NCI-H526 (cell line): ENCODE measurements around the gene CBFA2T3.
"Not testable (repeated sequence)": the region's sequence is repeated elsewhere in the genome, so short reads cannot be mapped to it uniquely, and the experiment has no call there.

ENCODE experiments used
- DNase-seq, 2 experiments: peaks; one replicate each; lab custom pipeline; 2025; lab: John Stamatoyannopoulos, UW

The CBFA2T3 gene

DNA sequence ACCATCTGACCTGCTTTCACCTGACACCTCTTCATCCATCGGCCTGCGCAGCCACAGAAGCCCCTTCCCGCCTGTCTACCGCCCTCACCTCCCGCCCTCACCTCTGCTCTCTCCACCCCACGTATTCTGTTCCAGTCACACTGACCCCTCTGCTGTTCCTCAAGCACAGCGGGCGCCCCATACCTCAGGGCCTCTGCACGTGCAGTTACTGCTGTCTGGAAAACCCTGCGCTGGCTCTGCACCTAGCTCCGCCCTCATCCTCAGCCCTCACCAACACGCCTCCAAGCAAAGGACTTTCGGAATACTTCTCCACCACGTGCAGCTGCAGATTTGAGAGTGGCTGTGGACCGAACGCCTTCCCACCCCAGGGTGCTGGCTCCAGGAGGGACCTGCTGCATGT, 85.9 kb downstream of the CBFA2T3 start:
- DNase-seq = no peak

DNA sequence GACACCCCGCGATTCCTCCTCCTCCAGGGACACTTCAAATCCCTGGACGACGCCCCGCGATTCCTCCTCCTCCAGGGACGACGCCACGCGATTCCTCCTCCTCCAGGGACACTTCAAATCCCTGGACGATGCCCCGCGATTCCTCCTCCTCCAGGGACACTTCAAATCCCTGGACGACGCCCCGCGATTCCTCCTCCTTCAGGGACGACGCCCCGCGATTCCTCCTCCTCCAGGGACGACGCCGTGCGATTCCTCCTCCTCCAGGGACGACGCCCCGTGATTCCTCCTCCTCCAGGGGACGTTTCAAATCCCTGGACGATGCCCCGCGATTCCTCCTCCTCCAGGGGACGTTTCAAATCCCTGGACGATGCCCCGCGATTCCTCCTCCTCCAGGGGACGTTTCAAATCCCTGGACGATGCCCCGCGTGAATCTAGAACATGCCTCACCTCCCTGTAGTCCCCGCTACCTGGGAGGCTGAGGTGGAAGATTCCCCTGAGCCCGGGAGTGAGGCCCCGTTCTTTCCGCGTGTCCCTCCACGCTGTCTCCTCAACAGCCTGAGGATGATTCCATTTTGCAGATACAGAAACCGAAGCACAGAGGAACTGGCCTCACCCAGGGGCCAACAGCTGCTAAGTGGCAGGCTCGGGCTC, 87.2 kb downstream of the CBFA2T3 start:
- DNase-seq = not testable (repeated sequence)

DNA sequence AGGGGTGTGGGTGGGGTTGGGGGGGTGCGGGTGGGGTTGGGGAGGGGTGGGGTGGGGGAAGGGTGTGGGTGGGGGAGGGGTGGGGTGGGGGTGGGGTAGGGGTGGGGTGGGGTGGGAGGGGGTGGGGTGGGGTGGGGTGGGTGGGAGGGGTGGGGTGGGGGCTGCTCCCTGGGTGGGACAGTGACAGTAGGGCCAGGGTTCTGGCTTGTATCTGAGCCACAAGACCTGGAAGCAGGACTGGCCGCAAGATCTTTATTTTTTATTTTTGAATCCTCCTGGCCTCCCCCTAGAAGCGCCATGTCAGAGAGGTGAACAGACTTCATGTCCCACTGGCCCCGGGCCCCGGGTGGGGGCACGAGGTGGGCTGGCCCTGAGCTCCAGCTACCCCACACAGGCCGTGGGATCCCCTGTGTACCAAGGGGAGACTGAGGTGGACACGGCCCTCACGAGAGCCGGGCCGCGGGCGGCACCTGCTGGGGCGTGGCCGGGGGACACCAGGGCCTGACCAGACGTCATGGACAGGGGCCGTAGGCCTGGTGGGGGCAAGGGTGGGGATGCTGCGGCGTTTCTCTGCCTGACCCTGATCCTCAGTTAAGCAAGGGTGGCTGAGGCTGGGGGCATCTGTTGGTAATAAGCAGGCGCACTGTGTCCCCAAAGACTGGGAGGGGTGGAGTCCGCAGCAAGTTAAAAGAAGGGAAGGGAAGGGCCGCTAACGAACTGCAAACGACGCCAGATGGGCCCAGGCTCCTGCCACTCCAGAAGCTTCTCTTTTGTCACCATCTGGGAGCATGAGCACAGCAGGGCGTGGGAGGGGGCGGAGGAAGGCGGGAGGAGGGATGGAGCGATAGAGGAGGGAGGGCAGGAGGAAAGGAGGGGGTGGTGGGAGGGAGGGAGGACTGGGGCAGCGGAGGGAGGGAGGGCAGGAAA, 88.3 kb downstream of the CBFA2T3 start:
- DNase-seq = peak in 1 of 2 experiments; percentile 29

DNA sequence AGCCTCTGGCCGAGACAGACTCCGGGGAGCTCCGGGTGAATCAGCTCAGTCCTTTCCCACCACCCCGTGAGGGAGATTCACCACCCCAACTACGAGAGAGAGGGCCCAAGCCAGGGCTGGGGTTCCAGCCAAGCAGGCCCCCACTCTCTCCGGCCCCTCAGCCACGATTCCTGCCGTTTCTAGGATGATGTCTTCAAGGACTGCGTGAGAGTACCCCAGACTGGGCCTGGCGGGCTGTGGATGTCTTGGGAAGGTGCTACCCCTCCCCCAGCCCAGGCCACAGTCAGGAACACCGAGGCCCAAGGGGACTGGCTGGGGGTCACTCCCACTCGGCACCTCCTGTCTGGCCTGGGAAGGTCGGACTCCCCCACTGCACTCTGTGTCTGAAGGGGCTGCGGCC, 89.0 kb downstream of the CBFA2T3 start:
- no peak for DNase-seq

DNA sequence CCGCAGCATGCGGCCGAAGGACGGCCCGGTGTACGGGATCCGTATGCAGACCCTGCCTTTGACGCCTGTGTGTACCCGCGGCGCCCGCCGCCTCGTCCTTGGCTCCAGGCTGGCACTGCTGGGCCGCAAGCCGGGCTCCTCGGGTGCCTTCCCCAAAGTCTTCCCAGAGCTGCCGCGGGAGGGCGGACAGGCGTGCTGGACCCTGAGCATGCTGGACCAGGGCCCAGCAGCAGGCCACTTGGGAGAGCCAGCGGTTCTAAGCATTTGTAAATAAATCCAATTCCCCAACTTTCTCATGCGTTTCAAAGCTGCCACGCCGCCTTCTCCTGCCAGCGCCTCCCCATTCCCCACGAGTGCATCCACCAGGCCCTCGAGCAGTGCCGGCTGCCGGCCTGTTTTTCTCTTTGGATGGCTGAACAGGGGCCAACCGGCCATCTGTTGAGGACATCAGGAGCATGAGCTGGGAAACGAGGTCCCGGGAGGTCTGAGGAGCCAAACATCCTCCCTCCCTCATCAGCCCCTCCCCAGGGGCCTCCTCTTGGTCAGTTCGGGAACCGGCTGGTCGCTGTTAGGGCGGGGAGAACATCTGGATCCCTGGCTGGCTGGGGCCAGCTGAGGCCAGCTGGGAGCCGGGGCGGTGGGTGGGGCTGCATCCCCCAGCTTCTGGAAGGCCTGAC, 90.0 kb downstream of the CBFA2T3 start:
- DNase-seq = no peak

DNA sequence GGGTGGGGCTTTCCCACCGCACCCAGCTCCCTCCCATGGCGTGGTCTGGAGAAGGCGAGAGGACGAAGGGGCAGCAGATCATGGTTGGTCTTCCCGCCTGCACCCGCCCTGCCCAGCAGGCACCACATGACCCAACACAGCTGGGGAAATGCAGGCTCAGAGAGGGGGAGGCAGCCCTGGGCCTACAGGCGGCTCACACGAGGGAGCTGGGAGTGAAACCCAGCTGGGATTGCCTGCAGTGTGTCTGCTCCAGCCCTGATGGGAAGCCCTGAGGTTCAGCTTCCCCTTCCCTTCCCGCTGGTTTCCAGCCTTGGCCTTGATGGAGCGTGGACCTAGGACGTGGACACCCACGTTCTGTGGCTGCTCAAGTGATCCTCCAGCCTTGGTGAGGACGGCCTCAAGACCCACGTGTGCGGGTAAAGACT, 90.6 kb downstream of the CBFA2T3 start:
- DNase-seq = no peak

DNA sequence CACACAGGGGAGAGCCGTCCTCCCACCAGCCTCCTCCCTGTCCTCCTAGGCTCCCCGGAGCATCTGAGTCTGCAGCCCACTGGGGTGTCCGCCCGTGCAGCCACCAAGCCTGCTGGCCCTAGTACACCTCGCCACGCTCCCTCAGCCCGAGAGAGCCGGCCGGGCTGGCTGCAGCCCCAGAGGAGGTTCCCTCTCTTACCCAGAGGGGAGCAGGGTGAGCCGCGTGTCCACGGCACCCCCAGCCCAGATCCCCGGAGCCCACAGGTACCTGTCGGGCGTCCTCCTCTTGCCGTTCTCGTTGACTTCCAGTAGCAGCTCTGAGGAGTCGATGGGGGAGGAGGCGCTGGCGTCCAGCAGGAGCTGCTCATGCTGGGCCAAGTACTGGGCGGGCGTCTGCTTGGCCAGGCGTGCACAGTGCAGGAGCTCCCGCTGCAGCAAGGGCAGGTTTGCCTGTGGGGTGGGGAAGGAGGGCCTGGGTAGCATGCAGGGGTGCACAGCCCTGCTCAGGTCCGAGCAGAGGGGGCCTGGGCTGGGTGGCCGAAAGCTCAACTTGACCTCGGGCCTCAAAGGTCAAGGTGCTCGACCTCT, 91.2 kb downstream of the CBFA2T3 start:
- DNase-seq = no peak

DNA sequence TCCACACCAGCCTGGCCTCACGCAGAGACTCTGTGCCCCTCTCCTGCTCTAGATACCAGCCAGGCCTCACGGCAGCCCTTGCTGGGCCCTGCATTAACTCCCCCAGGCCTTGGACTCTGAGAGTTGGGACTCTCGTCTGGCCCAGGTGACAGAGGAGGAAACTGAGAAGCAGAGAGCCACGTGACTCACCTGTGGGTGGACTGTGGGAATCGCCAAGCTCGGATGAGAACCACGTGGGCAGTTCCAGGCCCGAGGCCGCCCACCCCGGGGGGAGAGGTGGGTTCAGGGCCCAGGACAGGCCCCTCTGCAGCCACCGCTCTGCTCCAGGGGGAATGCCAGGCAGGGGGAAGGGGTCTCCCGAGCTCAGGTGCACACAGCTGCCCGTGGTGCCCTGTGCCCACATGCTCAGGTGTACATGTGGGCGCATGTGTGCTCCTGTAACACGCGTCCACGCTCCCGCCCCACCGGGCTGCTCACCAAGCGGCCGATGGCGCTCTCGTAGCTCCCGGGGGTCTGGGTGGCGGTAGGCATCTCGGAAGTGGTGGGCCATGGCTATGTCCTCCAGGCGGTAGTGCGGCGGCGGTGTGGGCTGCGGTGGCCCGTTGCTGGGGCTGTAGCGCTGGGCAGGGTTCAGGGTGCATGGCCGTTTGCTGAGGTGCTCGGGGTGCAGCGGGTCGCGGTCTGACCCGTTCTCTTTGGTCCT, 92.3 kb downstream of the CBFA2T3 start:
- no peak for DNase-seq

DNA sequence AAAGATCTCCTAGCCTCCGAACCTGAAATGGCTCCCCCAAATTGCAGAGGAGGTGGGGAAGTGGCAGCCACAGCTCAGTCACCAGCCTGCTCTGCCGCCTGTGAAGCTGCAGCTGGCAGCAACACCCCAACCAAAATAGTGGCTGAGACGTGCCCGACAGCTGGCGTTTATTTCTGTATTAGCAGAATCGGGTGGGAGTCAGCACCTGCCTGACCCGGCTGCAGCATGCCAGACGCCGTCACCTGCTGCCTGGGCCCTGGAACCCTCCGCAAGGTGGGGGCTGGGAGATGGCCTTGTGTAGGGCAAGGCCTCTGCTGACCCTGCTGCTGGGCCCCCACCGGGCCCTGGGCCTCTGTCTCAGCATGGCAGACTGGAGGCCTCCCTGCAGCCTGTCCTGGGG, 93.1 kb downstream of the CBFA2T3 start:
- no peak for DNase-seq

DNA sequence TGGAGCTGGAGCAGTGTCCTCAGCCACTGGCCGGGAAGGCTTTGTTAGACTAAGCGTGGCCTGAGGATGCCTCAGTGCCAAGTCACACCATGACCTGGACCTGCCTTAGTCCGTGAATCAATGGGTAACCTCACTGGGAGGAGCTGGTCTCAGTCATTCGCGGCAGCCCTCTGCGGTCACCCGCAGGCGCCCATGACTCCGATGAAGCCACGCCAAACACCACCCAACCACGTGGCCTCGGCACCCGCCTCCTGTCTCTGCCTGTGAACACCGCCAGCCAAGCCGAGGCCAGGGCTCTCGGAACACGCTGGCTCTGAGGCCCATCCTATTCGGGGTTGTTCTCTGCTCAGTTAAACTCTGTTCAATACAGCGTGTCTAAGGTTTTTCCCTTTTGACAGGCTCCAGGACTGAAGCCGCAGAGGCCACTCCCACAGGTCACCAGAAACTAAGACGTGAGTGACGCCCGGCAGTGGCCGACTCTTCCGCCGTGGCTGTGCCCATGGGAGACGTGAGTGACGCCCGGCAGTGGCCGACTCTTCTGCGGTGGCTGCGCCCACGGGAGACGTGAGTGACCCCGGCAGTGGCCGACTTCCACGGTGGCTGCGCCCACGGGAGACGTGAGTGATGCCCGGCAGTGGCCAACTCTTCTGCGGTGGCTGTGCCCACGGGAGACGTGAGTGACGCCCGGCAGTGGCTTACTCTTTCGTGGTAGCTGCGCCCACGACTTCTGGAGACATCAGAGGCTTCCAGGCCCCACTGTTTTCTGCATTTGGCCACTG, 93.7 kb downstream of the CBFA2T3 start:
- DNase-seq = no peak

DNA sequence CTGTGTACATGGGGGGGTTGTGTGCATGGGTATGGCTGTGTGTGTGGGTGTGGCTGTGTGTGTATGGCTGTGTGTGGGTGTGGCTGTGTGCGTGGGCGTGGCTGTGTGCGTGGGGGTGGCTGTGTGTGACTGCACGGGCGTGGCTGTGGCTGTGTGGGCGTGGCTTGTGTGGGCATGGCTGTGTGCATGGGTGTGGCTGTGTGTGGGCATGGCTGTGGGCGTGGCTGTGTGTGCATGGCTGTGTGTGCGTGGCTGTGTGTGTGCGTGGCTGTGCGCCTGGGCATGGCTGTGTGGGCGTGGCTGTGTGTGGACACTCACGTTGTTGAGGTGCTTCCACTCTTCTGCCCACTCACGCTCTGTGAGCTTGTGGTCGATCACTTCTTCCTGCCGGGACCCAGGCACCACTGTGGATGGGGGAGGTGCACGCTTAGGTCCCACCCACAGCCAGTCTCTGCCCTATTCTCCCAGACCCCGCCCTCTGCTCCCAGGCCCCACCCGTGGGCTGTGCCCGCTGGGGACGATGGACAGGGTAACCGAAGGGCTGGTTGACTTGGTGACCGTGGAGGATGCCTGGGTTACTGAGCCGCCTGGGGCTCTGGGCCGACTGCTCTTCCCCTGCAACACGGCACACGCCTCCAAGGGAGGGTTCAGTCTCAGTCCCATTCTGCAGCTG, 94.5 kb downstream of the CBFA2T3 start:
- DNase-seq = peak in 1 of 2 experiments; percentile 26

DNA sequence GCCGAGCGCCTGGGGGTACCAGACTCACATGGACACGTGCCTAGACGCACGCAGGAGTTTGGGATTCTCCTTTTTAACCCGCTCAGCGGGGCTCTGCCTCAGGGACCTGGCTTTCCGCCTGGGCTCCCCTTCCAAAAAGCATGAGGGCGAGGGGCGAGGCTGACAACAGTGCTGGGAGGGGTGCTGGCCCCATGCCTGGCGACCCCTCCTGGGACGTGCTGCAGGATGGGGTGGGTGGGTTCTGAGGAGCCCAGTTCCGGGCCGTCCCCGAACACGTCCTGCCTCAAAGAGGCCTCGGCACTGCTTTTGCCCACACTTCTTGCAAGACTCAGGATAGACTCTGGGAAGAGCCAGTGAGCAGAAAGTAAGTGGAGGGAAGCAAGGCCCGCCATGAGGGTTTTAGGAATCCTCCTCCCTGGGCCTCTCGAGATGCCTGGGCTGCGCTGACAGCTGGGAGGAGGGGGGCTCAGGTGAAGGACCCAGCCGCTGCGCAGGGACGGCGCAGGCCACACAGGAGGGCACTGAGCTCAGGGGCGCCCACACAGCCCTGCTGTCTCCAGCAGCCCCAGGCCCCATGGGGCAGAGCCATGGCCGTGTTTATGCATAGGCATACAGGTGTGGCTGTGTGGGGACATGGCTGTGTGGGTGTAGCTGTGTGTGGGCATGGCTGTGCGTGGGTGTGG, 95.2 kb downstream of the CBFA2T3 start:
- DNase-seq = no peak

DNA sequence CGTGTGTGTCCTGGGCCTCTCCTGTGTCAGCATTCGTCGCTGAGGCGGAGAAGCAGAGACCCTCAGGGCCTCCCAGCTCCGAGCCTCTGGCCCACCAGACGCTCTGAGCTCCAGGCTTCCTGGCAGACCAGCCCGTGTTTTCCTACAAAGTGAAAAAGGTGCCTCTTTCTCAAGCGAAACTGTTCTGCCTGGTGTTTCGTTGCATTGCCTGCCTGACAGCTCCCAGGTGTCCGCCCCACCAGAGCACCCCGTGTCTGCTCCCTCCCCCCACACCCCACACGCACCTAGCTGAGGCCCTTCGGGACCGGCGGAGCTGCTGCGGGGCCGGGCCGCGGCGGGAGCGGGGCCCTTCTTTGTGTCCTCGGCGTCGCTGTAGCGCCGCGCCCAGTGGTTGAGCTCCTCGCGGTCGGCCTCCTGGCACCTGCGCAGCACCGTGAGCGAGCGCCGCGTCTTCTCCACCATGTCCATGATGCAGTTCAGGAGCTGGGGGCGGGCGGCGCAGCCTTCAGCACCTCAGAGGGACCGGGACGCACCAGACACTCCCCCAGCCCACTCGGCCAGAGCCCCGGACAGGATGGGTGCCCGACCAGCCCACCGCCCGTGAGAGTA, 95.9 kb downstream of the CBFA2T3 start:
- DNase-seq = no peak

DNA sequence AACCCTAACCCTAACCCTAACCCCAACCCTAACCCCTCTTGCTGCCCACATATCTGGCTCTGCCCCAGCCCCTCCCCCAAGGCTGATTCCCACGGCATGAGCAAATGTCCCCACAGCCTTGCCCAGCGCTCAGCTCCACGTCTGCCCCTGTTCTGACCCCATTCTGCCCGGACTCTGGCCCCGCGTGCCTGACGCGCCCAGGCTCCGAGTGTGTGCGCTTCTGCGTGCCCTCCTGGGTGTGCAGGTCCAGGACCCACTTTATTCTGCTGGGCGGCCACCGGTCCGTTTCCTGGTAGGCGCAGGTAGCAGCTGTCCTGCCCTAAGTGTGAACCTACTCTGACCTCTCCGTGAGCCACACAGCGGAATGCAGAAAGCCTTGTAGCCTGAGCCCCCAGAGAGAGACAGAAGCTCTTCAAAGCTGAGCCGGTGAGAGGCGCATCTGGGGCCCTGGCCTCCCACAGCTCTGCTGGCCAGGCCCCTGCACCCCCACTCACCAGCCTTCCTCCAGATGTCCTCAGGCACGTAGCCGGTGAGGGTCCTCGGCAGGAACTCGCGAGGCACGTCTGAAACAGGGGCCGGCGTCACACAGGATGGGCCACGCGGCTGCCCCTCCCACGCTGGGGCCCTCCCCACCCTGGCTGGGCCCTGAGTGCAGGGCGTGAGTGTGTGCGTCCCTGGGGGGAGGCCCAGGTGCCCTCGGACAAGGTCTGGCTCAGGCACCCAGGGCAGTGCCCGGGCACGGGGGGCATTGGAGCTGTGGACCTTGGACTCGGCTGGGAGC, 96.6 kb downstream of the CBFA2T3 start:
- DNase-seq = no peak

DNA sequence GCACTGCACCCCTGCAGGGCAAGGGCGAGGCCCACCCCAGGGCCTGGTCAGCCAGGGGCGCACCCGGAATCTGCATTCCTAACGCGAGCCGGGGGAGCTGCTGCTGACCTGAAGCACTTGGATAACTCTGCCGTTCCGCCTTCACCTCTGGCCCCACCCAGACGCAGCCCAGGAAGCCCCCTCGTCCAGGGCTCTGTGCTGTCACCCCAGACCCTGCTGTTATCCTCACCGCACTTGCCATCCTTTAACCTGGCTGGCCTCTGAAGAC, 97.3 kb downstream of the CBFA2T3 start:
- no peak for DNase-seq

DNA sequence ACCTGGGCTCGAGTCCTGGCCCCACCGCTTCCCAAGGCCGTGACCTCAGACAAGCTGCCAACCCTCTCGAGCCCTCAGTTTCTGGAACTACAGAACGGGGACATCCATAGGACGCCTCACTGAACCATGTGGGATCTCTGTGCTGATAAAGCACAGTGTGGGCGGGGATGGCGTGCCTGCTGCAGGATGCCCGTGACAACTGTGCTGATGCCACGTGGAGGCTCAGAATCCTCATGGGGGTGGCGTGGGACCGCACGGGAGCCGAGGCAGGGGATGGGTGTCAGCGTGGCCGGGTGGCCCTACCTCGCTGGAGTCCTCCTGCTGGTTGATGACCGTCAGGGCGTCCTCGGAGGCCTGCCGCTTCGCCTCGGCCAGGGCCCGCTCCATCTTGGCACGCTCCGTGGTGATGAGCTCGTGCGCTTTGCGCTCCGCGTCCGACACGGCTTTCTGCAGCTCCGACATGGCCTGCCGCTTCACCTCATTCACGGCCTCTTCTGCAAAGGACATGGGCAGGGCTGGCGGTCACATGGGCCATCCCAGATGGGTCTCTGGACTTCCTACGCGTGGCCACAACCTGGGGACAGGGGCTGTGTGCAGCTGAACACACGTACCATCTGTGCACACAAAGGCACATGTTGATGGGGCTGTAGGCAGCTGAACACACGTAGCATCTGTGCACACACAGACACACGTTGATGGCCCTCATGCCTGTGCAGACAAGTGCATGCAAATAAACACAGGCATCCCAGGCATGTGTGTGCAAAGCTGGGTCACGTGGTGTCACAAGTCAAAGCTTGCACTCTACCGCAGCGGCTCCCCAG, 97.8 kb downstream of the CBFA2T3 start:
- DNase-seq = peak; percentile 50 to 78

DNA sequence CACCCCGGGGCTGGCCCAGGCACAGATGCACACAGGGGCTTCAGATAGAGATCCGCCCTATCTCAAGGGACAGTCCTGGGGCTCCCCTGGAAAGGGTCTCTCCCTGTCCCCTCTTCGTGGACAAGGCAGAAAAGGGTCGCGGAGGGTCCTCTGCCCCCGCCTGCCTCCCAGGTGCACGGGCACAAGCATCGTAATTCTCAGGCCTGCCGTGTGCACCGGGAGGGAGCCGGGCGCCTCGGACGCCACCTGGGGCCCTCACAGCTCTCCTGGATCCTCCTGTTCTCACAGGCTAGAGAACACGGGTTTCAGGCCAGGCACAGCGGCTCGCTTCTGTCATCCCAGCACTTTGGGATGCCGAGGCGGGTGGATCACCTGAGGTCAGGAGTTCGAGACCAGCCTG, 98.7 kb downstream of the CBFA2T3 start:
- no peak for DNase-seq
